Astrocyte of the cerebellum (primary cell): ENCODE measurements around the gene SLC45A3.
"Not testable (repeated sequence)": the region's sequence is repeated elsewhere in the genome, so short reads cannot be mapped to it uniquely, and the experiment has no call there.

Experiments
- DNase-seq: peaks from one replicate; pipeline ENCODE4 v3.0.0-alpha.2; 2011; ENCODE audit warnings: low read depth
- H3K4me3 ChIP-seq: 2 replicates; pipeline ENCODE4 v1.5.1; 2011; ENCODE audit warnings: mild to moderate bottlenecking, low read depth, low read length, moderate library complexity
- CTCF ChIP-seq: IDR thresholded peaks from 2 replicates; pipeline ENCODE4 v1.5.1; 2012; ENCODE audit warnings: low read length, low read depth, moderate library complexity, mild to moderate bottlenecking; ENCODE audit errors: missing control alignments
- in situ Hi-C: cut with HindIII; loops from 2 replicates; pipeline ENCODE4 v1.10.0; 2017; ENCODE audit warnings: low sequenced_read_pairs

The SLC45A3 gene

DNA sequence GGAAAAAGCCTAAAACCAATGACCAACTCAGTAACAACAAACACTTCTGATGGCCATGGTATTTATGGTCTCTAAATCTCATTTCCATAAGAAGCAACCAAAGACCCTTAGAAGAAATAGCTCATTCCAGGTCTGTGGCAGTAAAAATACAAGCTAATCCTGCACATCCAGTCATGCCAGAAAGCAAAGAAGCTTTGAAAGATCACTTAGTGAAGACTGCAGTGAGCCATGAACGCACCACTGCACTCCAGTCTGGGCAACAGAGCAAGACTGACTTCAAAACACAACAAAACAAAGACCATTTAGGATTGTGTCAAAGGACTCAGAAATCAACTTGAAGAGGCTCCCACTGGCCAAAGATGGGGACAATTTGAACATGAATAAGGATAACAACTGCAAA, 30.1 kb downstream of the SLC45A3 start:
- no peak for TF ChIP-seq CTCF
- no peak overlapping the region for H3K4me3 ChIP-seq
- DNase-seq, result no peak
- in situ Hi-C loops, result loop anchor here (5.0 kb wide), 1 partner anchor 63 kb away; no protein-coding TSS in a partner anchor

DNA sequence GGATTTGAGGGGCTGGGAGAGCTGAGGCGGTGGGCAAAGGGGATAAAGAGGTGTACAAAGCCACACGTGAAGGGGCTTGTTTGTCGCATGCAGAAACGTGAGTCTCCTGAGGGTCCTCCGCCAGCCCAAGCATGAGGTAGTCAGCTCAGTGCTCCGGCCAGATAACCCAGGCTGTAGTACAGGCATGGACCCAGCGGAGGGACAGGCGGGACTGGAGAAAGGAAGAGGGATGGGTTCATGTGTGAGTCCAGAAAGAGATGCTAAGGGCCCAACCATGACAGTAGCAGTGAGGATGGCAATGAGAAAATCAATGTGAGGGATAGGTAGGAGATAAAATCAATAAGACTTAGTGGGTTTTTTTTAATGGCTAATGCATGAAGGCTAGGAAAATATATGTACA, 34.8 kb downstream of the SLC45A3 start:
- in situ Hi-C loops, result no loop called here
- no peak overlapping the region for H3K4me3 ChIP-seq
- no peak for TF ChIP-seq CTCF
- no peak for DNase-seq

GRCh38 chr1:205642679-205643307, 37.5 kb downstream of the SLC45A3 start:
- DNase-seq, result no peak
- no peak for TF ChIP-seq CTCF
- in situ Hi-C loops, result no loop called here
- H3K4me3 ChIP-seq, result no peak overlapping the region

DNA sequence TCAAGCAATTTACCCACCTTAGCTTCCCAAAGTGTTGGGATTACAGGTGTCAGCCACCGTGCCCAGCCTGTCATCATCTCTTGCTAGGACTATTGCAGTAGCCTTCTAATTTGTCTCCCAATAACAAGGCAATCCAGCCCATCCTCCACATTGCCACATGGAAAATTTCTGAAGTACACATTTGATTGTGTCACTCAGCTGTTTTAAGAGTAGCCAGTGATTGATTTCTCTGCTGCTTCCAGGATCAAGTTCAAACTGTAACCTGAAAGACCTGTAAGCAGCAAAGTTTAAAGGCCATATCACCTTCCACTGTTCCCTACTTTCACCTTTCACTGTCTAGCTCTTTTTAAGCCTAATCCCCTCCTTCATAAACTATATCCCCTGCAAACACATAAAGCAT, 40.7 kb downstream of the SLC45A3 start:
- DNase-seq, result no peak
- H3K4me3 ChIP-seq, result no peak overlapping the region
- TF ChIP-seq CTCF, result no peak
- in situ Hi-C loops, result no loop called here

- TF ChIP-seq CTCF, result no peak
- H3K4me3 ChIP-seq, result no peak overlapping the region
- no peak for DNase-seq
- in situ Hi-C loops, result no loop called here
Observed at GRCh38 chr1:205637854-205638468, 42.3 kb downstream of the SLC45A3 start.

DNA sequence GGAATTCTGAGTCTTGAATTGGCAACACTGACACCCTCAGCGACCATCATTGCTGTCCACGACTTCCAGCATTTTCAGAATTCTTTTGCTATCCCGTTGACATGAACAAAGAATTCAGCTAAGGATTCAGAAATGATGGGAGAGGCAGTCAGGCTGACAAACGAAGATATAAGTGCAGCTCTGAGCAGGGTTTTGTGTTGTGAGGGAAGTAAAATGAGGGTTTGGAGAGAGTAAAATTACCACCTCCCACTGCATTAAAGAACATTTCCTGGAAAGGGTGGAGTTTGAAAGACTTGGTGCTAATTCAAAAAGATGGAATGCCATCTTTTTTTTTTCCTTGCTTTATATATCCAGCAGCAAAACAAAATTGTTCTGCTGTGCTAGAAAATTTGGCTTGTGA, 43.6 kb downstream of the SLC45A3 start:
- in situ Hi-C loops, result no loop called here

DNA sequence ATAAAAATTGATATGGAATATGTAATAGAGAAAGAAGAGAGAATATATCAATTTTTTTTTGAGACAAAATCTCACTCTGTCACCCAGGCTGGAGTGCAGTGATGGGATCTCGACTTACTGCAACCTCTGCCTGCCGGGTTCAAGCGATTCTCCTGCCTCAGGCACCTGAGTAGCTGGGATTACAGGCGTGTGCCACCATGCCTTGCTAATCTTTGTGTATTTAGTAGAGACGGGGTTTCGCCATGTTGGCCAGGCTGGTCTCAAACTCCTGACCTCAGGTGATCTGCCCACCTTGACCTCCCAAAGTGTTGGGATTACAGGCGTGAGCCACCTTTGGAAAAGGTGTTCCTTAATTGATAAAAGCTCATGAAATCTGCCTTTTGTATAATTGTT, 44.2 kb downstream of the SLC45A3 start:
- H3K4me3 ChIP-seq, DNase-seq, in situ Hi-C loops: not testable (repeated sequence)

More for the DNA sequence above, 43.6 kb downstream of the SLC45A3 start:
- no peak for TF ChIP-seq CTCF
- no peak for DNase-seq
- H3K4me3 ChIP-seq, result no peak overlapping the region
